Measurements from ENCODE around the gene GUCY1B1. TPM values are rescaled to one million over a fixed set of nuclear protein-coding genes. Genes with fewer than 3 reads are reported as not detected.

GUCY1B1 gene
- total RNA-seq, 1 experiment from 2014 or later = not detected

GRCh38 chr4:155765149-155765548 is 6.3 kb downstream of the GUCY1B1 start:
- Mint-ChIP-seq H3K27me3 (ENCODE audit: insufficient read depth, unreplicated experiment) (no peaks in the 10 kb centered on the region), H3K4me1 (ENCODE audit: low read depth, unreplicated experiment) (no peaks in the 10 kb centered on the region), H3K9me3 (ENCODE audit: unreplicated experiment) (no peaks in the 10 kb centered on the region), H3K36me3 (ENCODE audit: insufficient read depth, unreplicated experiment) (no peaks in the 10 kb centered on the region), H3K27ac (ENCODE audit: unreplicated experiment) (no peak overlapping the region), H3K4me3 (ENCODE audit: unreplicated experiment) (no peak overlapping the region)
- no peaks in the 10 kb centered on the region for H3K4me1 ChIP-seq
- ChIA-PET POLR2A (no interaction called here), CTCF (no interaction called here)
- BruUV-seq (replicated peaks) = no TSS peak
- no peaks in the 10 kb centered on the region for H3K9me3 ChIP-seq
- TF ChIP-seq, protein P1, sequence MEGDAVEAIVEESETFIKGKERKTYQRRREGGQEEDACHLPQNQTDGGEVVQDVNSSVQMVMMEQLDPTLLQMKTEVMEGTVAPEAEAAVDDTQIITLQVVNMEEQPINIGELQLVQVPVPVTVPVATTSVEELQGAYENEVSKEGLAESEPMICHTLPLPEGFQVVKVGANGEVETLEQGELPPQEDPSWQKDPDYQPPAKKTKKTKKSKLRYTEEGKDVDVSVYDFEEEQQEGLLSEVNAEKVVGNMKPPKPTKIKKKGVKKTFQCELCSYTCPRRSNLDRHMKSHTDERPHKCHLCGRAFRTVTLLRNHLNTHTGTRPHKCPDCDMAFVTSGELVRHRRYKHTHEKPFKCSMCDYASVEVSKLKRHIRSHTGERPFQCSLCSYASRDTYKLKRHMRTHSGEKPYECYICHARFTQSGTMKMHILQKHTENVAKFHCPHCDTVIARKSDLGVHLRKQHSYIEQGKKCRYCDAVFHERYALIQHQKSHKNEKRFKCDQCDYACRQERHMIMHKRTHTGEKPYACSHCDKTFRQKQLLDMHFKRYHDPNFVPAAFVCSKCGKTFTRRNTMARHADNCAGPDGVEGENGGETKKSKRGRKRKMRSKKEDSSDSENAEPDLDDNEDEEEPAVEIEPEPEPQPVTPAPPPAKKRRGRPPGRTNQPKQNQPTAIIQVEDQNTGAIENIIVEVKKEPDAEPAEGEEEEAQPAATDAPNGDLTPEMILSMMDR (IDR thresholded peaks at IDR 0.05; ENCODE audit: insufficient read depth in 1 of 2, low read depth in 1 of 2, low read length in 1 of 2, severe bottlenecking in 1 of 2, unreplicated experiment in 1 of 2) = no peak
- DNase-seq = no peak
- H3K36me3 ChIP-seq (ENCODE audit: control insufficient read depth, insufficient read depth, low read length) = no peaks in the 10 kb centered on the region
- intact Hi-C loops (cut with micrococcal nuclease; ENCODE audit: unreplicated experiment) = no loop called here
- H3K27me3 ChIP-seq (replicated peaks; ENCODE audit: control insufficient read depth, insufficient read depth, low read length) = no peaks in the 10 kb centered on the region
- H3K4me3 ChIP-seq (ENCODE audit: low read depth, low read length) = no peak overlapping the region

DNA sequence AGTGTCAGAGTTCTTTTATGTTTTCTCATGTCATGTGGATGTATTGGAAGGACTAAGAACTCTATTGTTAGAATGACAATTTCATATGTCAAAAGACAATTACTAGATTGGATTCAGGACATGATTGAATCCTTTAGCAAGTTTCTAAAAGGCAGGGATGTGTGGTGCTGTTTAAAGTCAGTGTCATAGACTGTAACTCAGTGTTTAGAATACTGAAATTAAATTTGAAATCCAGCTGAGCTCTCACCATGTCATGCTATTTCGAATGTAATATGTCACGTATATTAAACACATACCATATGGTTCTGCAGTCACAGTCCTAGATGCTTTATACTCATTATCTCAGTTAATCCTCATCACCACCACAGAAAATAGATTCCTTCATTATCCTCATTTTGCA is 7.8 kb downstream of the GUCY1B1 start:
- Mint-ChIP-seq H3K27ac (ENCODE audit: unreplicated experiment) (no peak overlapping the region), H3K36me3 (ENCODE audit: insufficient read depth, unreplicated experiment) (no peaks in the 10 kb centered on the region), H3K4me1 (ENCODE audit: low read depth, unreplicated experiment) (no peaks in the 10 kb centered on the region), H3K27me3 (ENCODE audit: insufficient read depth, unreplicated experiment) (no peaks in the 10 kb centered on the region), H3K4me3 (ENCODE audit: unreplicated experiment) (no peak overlapping the region), H3K9me3 (ENCODE audit: unreplicated experiment) (no peaks in the 10 kb centered on the region)
- CTCF ChIA-PET = no interaction called here
- H3K4me1 ChIP-seq = no peaks in the 10 kb centered on the region
- no peak for DNase-seq
- TF ChIP-seq, protein P1 (IDR thresholded peaks at IDR 0.05; ENCODE audit: insufficient read depth in 1 of 2, low read depth in 1 of 2, low read length in 1 of 2, severe bottlenecking in 1 of 2, unreplicated experiment in 1 of 2) = no peak
- H3K9me3 ChIP-seq = no peaks in the 10 kb centered on the region
- no peaks in the 10 kb centered on the region for H3K36me3 ChIP-seq (ENCODE audit: control insufficient read depth, insufficient read depth, low read length)
- intact Hi-C loops (cut with micrococcal nuclease; ENCODE audit: unreplicated experiment) = no loop called here
- no peak overlapping the region for H3K4me3 ChIP-seq (ENCODE audit: low read depth, low read length)
- no TSS peak for BruUV-seq (replicated peaks)
- no peaks in the 10 kb centered on the region for H3K27me3 ChIP-seq (replicated peaks; ENCODE audit: control insufficient read depth, insufficient read depth, low read length)
- POLR2A ChIA-PET = no interaction called here

DNA sequence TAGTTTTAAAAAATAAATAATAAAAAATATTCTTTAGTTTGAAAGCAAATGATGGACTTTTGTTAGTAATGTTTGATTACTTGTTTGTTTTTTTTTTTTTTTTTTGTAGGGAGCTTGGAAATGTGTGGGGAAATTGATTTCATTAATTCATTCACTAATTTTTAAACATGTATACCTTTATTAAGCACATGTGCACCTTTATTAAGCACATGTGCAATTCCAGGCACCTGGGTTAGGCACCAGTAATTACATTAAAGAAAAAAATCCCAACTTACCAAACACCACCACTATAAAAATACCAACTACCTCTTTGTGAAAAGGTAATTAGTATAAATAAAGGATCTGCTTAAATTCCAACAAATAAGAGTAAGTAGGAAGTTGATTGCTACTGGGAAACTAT is 9.5 kb downstream of the GUCY1B1 start:
- no peak for DNase-seq
- H3K36me3 Mint-ChIP-seq (ENCODE audit: insufficient read depth, unreplicated experiment) = no peaks in the 10 kb centered on the region
- no peaks in the 10 kb centered on the region for H3K9me3 Mint-ChIP-seq (ENCODE audit: unreplicated experiment)
- TF ChIP-seq, protein P1 (IDR thresholded peaks at IDR 0.05; ENCODE audit: insufficient read depth in 1 of 2, low read depth in 1 of 2, low read length in 1 of 2, severe bottlenecking in 1 of 2, unreplicated experiment in 1 of 2) = no peak
- no peaks in the 10 kb centered on the region for H3K9me3 ChIP-seq
- H3K4me1 Mint-ChIP-seq (ENCODE audit: low read depth, unreplicated experiment) = no peaks in the 10 kb centered on the region
- H3K4me3 ChIP-seq (ENCODE audit: low read depth, low read length) = no peak overlapping the region
- no peaks in the 10 kb centered on the region for H3K36me3 ChIP-seq (ENCODE audit: control insufficient read depth, insufficient read depth, low read length)
- H3K4me1 ChIP-seq = 0 out of 2 replicates have a peak, but pooled peaks cover 5% of the 10 kb centered on the region
- no peaks in the 10 kb centered on the region for H3K27me3 ChIP-seq (replicated peaks; ENCODE audit: control insufficient read depth, insufficient read depth, low read length)
- ChIA-PET POLR2A (no interaction called here), CTCF (no interaction called here)
- no peak overlapping the region for H3K27ac Mint-ChIP-seq (ENCODE audit: unreplicated experiment)
- BruUV-seq (replicated peaks) = no TSS peak
- intact Hi-C loops (cut with micrococcal nuclease; ENCODE audit: unreplicated experiment) = no loop called here
- H3K4me3 Mint-ChIP-seq (ENCODE audit: unreplicated experiment) = no peak overlapping the region
- H3K27me3 Mint-ChIP-seq (ENCODE audit: insufficient read depth, unreplicated experiment) = no peaks in the 10 kb centered on the region
